HG03354 (cell line): ENCODE data around the gene ALK.

Source experiments
- ATAC-seq: cut with Tn5 transposase; IDR thresholded peaks from one replicate; pipeline ENCODE4 v1.9.1; 2021; ENCODE audit warnings: mild to moderate bottlenecking; ENCODE audit not compliant: unreplicated experiment, poor library complexity, severe bottlenecking

Gene ALK

GRCh38 chr2:29601321-29601720 lies 320.1 kb downstream of the ALK start:
- ATAC-seq: no peak

GRCh38 chr2:29599946-29600345 lies 321.4 kb downstream of the ALK start:
- ATAC-seq: no peak

- ATAC-seq: no peak
Measured at GRCh38 chr2:29598978-29599377, 322.4 kb downstream of the ALK start.

- no peak for ATAC-seq
Measured at GRCh38 chr2:29597035-29597434, 324.4 kb downstream of the ALK start.

- no peak for ATAC-seq
Measured at GRCh38 chr2:29596584-29596983, 324.8 kb downstream of the ALK start.

GRCh38 chr2:29591600-29591999 lies 329.8 kb downstream of the ALK start:
- no peak for ATAC-seq

GRCh38 chr2:29590211-29590610 lies 331.2 kb downstream of the ALK start:
- ATAC-seq: no peak

- no peak for ATAC-seq
Measured at GRCh38 chr2:29589440-29590103, 331.8 kb downstream of the ALK start.

GRCh38 chr2:29587402-29588190 lies 333.8 kb downstream of the ALK start:
- ATAC-seq: no peak

GRCh38 chr2:29586919-29587318 lies 334.5 kb downstream of the ALK start:
- ATAC-seq: no peak

GRCh38 chr2:29583548-29584156 lies 337.7 kb downstream of the ALK start:
- no peak for ATAC-seq

- no peak for ATAC-seq
Measured at GRCh38 chr2:29583104-29583503, 338.3 kb downstream of the ALK start.

- no peak for ATAC-seq
Measured at GRCh38 chr2:29582062-29582461, 339.3 kb downstream of the ALK start.

GRCh38 chr2:29580223-29580622 lies 341.2 kb downstream of the ALK start:
- no peak for ATAC-seq

GRCh38 chr2:29579495-29580169 lies 341.8 kb downstream of the ALK start:
- ATAC-seq: no peak

- ATAC-seq: no peak
Measured at GRCh38 chr2:29578084-29578598, 343.2 kb downstream of the ALK start.

GRCh38 chr2:29576231-29576630 lies 345.2 kb downstream of the ALK start:
- no peak for ATAC-seq

- no peak for ATAC-seq
Measured at GRCh38 chr2:29575370-29575890, 346.0 kb downstream of the ALK start.

GRCh38 chr2:29573612-29574011 lies 347.8 kb downstream of the ALK start:
- no peak for ATAC-seq

- no peak for ATAC-seq
Measured at GRCh38 chr2:29573147-29573546, 348.2 kb downstream of the ALK start.
